IMR-90 (cell line): ENCODE data around the gene RHOD. TPM values are rescaled to one million over a fixed set of nuclear protein-coding genes. Genes with fewer than 3 reads are reported as not detected.

Experiments
- ATAC-seq: fragments of 200-7000 bp; cut with Tn5 transposase; 2 replicates; pipeline ENCODE4 v1.9.1; 2020; ENCODE audit warnings: low read depth, mild to moderate bottlenecking, moderate library complexity
- BruUV-seq: library from RNA; stranded (reverse); fragments of 400-500 nt; replicated peaks from 2 replicates; lab custom pipeline; 2021; lab: Mats Ljungman, UMichigan
- CTCF ChIA-PET: fragments of 300-600 bp; formaldehyde crosslinking; extraction: SDS; loops from one replicate; lab custom pipeline; 2021; ENCODE audit warnings: antibody characterized with exemption; lab: Yijun Ruan, JAX
- POLR2A ChIA-PET: fragments of 300-600 bp; sonication (Branson Sonifier 250); formaldehyde crosslinking; loops from one replicate; lab custom pipeline; 2022; ENCODE audit warnings: antibody characterized with exemption; ENCODE audit not compliant: unreplicated experiment; lab: Charles Lee
- DNase-seq: peaks from one replicate; pipeline ENCODE4 v3.0.0; 2013
- H2AFZ ChIP-seq: replicated peaks from 2 replicates; pipeline ENCODE3; 2013; ENCODE audit warnings: low read length, mild to moderate bottlenecking; ENCODE audit not compliant: poor library complexity
- H2AK5ac ChIP-seq: 2 replicates; pipeline ENCODE4 v1.6.1; 2013; ENCODE audit warnings: low read depth, low read length, inconsistent platforms
- H2AK9ac ChIP-seq: replicated peaks from 2 replicates; pipeline ENCODE3; 2013; ENCODE audit warnings: mild to moderate bottlenecking, low read depth, low read length, moderate library complexity; ENCODE audit not compliant: poor library complexity
- H2BK120ac ChIP-seq: 2 replicates; pipeline ENCODE4 v1.6.1; 2013; ENCODE audit warnings: low read depth, low read length, inconsistent platforms
- H2BK15ac ChIP-seq: 3 replicates; pipeline ENCODE4 v1.6.1; 2013; ENCODE audit warnings: low read depth, low read length, inconsistent platforms
- H2BK20ac ChIP-seq: 2 replicates; pipeline ENCODE4 v1.6.1; 2013; ENCODE audit warnings: low read depth, mild to moderate bottlenecking, inconsistent platforms, low read length, moderate library complexity
- H2BK5ac ChIP-seq: 2 replicates; pipeline ENCODE4 v1.6.1; 2013; ENCODE audit warnings: mild to moderate bottlenecking, low read depth, low read length, inconsistent platforms; ENCODE audit not compliant: poor library complexity, severe bottlenecking
- H3K14ac ChIP-seq: replicated peaks from 2 replicates; pipeline ENCODE4 v1.6.1; 2013; ENCODE audit warnings: low read depth, low read length, inconsistent platforms
- H3K18ac ChIP-seq: 2 replicates; pipeline ENCODE4 v1.6.1; 2013; ENCODE audit warnings: low read depth, low read length, control low read depth
- H3K23ac ChIP-seq: 2 replicates; pipeline ENCODE4 v1.6.1; 2013; ENCODE audit warnings: low read depth, low read length, inconsistent platforms
- H3K27ac ChIP-seq: 2 replicates; pipeline ENCODE4 v1.5.1; 2013; ENCODE audit warnings: mild to moderate bottlenecking, control low read depth, low read length; ENCODE audit not compliant: insufficient read depth
- H3K27me3 ChIP-seq: 2 replicates; pipeline ENCODE4 v1.6.1; 2013; ENCODE audit warnings: low read length; ENCODE audit not compliant: control insufficient read depth, insufficient read depth
- H3K36me3 ChIP-seq: 2 replicates; pipeline ENCODE4 v1.6.1; 2013; ENCODE audit warnings: low read length, mixed read lengths; ENCODE audit not compliant: control insufficient read depth, insufficient read depth
- H3K4ac ChIP-seq: 2 replicates; pipeline ENCODE4 v1.6.1; 2013; ENCODE audit warnings: low read depth, low read length, inconsistent platforms
- H3K4me1 ChIP-seq: 2 replicates; pipeline ENCODE4 v1.6.1; 2013; ENCODE audit warnings: low read length, mixed read lengths; ENCODE audit not compliant: control insufficient read depth, insufficient read depth
- H3K4me2 ChIP-seq: 2 replicates; pipeline ENCODE4 v1.6.1; 2013; ENCODE audit warnings: low read depth, mild to moderate bottlenecking, control low read depth, low read length, moderate library complexity
- H3K4me3 ChIP-seq: 2 replicates; pipeline ENCODE4 v1.5.1; 2013; ENCODE audit warnings: low read depth, mild to moderate bottlenecking, control low read depth, low read length, moderate library complexity; ENCODE audit not compliant: insufficient read depth
- H3K56ac ChIP-seq: 2 replicates; pipeline ENCODE4 v1.6.1; 2013; ENCODE audit warnings: low read length, inconsistent platforms; ENCODE audit not compliant: insufficient read depth; ENCODE audit errors: extremely low read depth
- H3K79me1 ChIP-seq, 2 experiments: 2 replicates each; pipeline ENCODE4 v1.6.1; 2013; ENCODE audit warnings: low read length in 2 of 2, inconsistent platforms in 1 of 2, low read depth in 1 of 2
- H3K9ac ChIP-seq: 2 replicates; pipeline ENCODE4 v1.6.1; 2013; ENCODE audit warnings: low read depth, low read length, control low read depth
- H3K9me1 ChIP-seq: 2 replicates; pipeline ENCODE4 v1.6.1; 2013; ENCODE audit warnings: low read length, inconsistent platforms; ENCODE audit not compliant: insufficient read depth
- H3K9me3 ChIP-seq: 2 replicates; pipeline ENCODE4 v1.6.1; 2013; ENCODE audit warnings: low read length; ENCODE audit not compliant: control insufficient read depth, insufficient read depth
- H4K20me1 ChIP-seq: 2 replicates; pipeline ENCODE4 v1.6.1; 2013; ENCODE audit warnings: low read length, inconsistent platforms; ENCODE audit not compliant: insufficient read depth
- H4K5ac ChIP-seq: 2 replicates; pipeline ENCODE4 v1.6.1; 2013; ENCODE audit warnings: mild to moderate bottlenecking, low read depth, low read length, control low read depth
- H4K8ac ChIP-seq, 2 experiments: 2 replicates each; pipeline ENCODE4 v1.6.1; 2013; ENCODE audit warnings: low read depth in 2 of 2, low read length in 2 of 2, control low read depth in 1 of 2, inconsistent platforms in 1 of 2
- H4K91ac ChIP-seq: 2 replicates; pipeline ENCODE4 v1.6.1; 2013; ENCODE audit warnings: low read depth, low read length, inconsistent platforms; ENCODE audit not compliant: insufficient read depth
- CEBPB ChIP-seq: IDR thresholded peaks from 2 replicates; pipeline ENCODE4 v1.6.1; 2012; ENCODE audit warnings: low read depth, low read length, improper control_type of control experiment
- CHD1 ChIP-seq: IDR thresholded peaks from 2 replicates; pipeline ENCODE4 v1.6.1; 2012; ENCODE audit warnings: low read depth, low read length, improper control_type of control experiment
- CTCF ChIP-seq: conservative IDR thresholded peaks from 2 replicates; pipeline ENCODE4 v1.5.1; 2012; ENCODE audit warnings: mild to moderate bottlenecking, low read depth, low read length, improper control_type of control experiment
- MAFK ChIP-seq: IDR thresholded peaks from 2 replicates; pipeline ENCODE4 v1.6.1; 2012; ENCODE audit warnings: low read depth, low read length, improper control_type of control experiment
- MAZ ChIP-seq: IDR thresholded peaks from 2 replicates; pipeline ENCODE4 v1.6.1; 2012; ENCODE audit warnings: low read depth, mild to moderate bottlenecking, low read length, improper control_type of control experiment, moderate library complexity, borderline replicate concordance
- NFE2L2 ChIP-seq: fragments of 150-350 bp; IDR thresholded peaks from 2 replicates; pipeline ENCODE4 v1.6.1; 2016; ENCODE audit warnings: low read depth, mild to moderate bottlenecking, low read length
- POLR2A ChIP-seq: IDR thresholded peaks from 2 replicates; pipeline ENCODE4 v1.6.1; 2012; ENCODE audit warnings: mild to moderate bottlenecking, low read depth, low read length
- RFX5 ChIP-seq: IDR thresholded peaks from 2 replicates; pipeline ENCODE4 v1.8.0; 2012; ENCODE audit warnings: low read depth, mild to moderate bottlenecking, low read length, moderate library complexity
- WGBS, 2 experiments: methylation state at CpG; one replicate each; pipeline versions ENCODE4 v1.1.5 to v1.1.7; 2013; ENCODE audit warnings: missing lambda C conversion rate in 2 of 2; ENCODE audit not compliant: insufficient read length in 1 of 2; ENCODE audit errors: extremely low coverage in 2 of 2; 5-methylcytosine and 5-hydroxymethylcytosine counted together
- dilution Hi-C: fragments of 300-500 bp; cut with HindIII; formaldehyde crosslinking; loops from one replicate; pipeline ENCODE4 v1.14.3; 2018; ENCODE audit warnings: low sequenced_read_pairs; ENCODE audit not compliant: unreplicated experiment
- in situ Hi-C: fragments of 300-500 bp; cut with MboI; formaldehyde crosslinking; loops from 3 replicates; pipeline ENCODE4 v1.14.3; 2019; ENCODE audit warnings: low sequenced_read_pairs, inconsistent platforms, mixed read lengths
- intact Hi-C: fragments of 100-400 bp; cut with micrococcal nuclease; formaldehyde crosslinking; loops from 2 replicates; pipeline ENCODE4 v1.10.0; 2022
- polyA plus RNA-seq, 3 experiments: library from polyadenylated mRNA; depleted of rRNA; stranded (reverse); fragments of >200 nt; gene quantifications; 2 replicates each; pipeline ENCODE4 v1.2.3, GENCODE V29; 2012; ENCODE audit warnings: low replicate concordance in 1 of 3
- total RNA-seq: library from RNA; depleted of rRNA; stranded (reverse); fragments of >200 nt; gene quantifications from 2 replicates; pipeline ENCODE4 v1.2.3, GENCODE V29; 2012

RHOD gene
- total and polyA plus RNA-seq, 2 of the 4 experiments (the other 2 are of a cell fraction) = 4.7 to 10.9 TPM

GRCh38 chr11:67025750-67026149, 30.9 kb upstream of the RHOD start:
- no CpG with 5 or more reads among the region's 8 CpGs for WGBS, 2 experiments
- intact Hi-C loops = no loop called here
- Histone ChIP-seq H2BK20ac (no peak overlapping the region), H3K4me1 (peaks cover 9% of the 10 kb centered on the region; the same call in 1 of the 2 replicates), H2BK120ac (no peak overlapping the region), H3K9ac (no peak overlapping the region), H3K9me3 (no peaks in the 10 kb centered on the region), H3K14ac (no peak overlapping the region), H2BK15ac (no peak overlapping the region), H3K4me3 (no peak overlapping the region), H3K4ac (no peak overlapping the region), H2AK5ac (no peak overlapping the region), H4K91ac (no peak overlapping the region), H3K4me2 (no peak overlapping the region), H3K79me1 (no peaks in the 10 kb centered on the region), H4K8ac (no peak overlapping the region), H3K23ac (no peak overlapping the region), H2BK5ac (no peak overlapping the region), H3K9me1 (no peaks in the 10 kb centered on the region), H4K5ac (no peak overlapping the region), H4K20me1 (no peaks in the 10 kb centered on the region), H2AFZ (no peak overlapping the region), H3K27me3 (peaks cover 13% of the 10 kb centered on the region), H3K27ac (no peak overlapping the region), H3K36me3 (no peaks in the 10 kb centered on the region), H3K18ac (no peak overlapping the region), H3K56ac (no peak overlapping the region), H2AK9ac (no peak overlapping the region)
- DNase-seq (no peak), ATAC-seq (no peak)
- ChIA-PET CTCF (interaction anchor here (1.1 kb wide), 1 partner anchor 68 kb away, joined by 4 read pairs; no protein-coding TSS in a partner anchor), POLR2A (no interaction called here)
- TF ChIP-seq MAZ = no peak
- TF ChIP-seq NFE2L2 = no peak
- no peak for TF ChIP-seq RFX5
- no peak for TF ChIP-seq POLR2A
- TF ChIP-seq CEBPB = no peak
- no peak for TF ChIP-seq CHD1
- TF ChIP-seq CTCF = no peak
- no peak for TF ChIP-seq MAFK
- BruUV-seq = no TSS peak
- in situ Hi-C loops = no loop called here
- dilution Hi-C loops = no loop called here
